Measurements from ENCODE around the gene GRIN3B. TPM values are rescaled to one million over a fixed set of nuclear protein-coding genes. Genes with fewer than 3 reads are reported as not detected.

Gene GRIN3B
- total RNA-seq, 4 donors from 2014 or later: 0.48 TPM; not detected in 3

- Histone ChIP-seq H3K4me3 (peak within 1 kb of the TSS; percentile 84 to 100), H3K27me3 (no peaks in the 10 kb centered on the region), H3K36me3 (no peaks in the 10 kb centered on the region), H3K27ac (peak within 1 kb of the TSS; percentile 81 to 91), H3K4me1 (peaks cover 6 to 12% of the 10 kb centered on the region in 2 donors), H3K9me3 (no peaks in the 10 kb centered on the region)
- TF ChIP-seq, protein P1, sequence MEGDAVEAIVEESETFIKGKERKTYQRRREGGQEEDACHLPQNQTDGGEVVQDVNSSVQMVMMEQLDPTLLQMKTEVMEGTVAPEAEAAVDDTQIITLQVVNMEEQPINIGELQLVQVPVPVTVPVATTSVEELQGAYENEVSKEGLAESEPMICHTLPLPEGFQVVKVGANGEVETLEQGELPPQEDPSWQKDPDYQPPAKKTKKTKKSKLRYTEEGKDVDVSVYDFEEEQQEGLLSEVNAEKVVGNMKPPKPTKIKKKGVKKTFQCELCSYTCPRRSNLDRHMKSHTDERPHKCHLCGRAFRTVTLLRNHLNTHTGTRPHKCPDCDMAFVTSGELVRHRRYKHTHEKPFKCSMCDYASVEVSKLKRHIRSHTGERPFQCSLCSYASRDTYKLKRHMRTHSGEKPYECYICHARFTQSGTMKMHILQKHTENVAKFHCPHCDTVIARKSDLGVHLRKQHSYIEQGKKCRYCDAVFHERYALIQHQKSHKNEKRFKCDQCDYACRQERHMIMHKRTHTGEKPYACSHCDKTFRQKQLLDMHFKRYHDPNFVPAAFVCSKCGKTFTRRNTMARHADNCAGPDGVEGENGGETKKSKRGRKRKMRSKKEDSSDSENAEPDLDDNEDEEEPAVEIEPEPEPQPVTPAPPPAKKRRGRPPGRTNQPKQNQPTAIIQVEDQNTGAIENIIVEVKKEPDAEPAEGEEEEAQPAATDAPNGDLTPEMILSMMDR (IDR thresholded peaks at IDR 0.05): peak in 3 of 4 experiments; percentile 7 to 66 (median 63)
- TF ChIP-seq POLR2A (IDR thresholded peaks at IDR 0.05): peak; percentile 43 to 75
- intact Hi-C loops (cut with DNase I; ENCODE audit: low total_unique reads): loop anchor here (10.0 kb wide), 1 partner anchor 120 kb away; no protein-coding TSS in a partner anchor
- DNase-seq: peak; percentile 93
Observed at GRCh38 chr19:984165-984967, 15.9 kb upstream of the GRIN3B start, which contains the start of gene WDR18. WDR18 (plus strand) TSS chr19:984345; CDS start chr19:984354, 9 bp downstream.

GRCh38 chr19:986083-986482 is 14.1 kb upstream of the GRIN3B start:
- H3K36me3 ChIP-seq: no peaks in the 10 kb centered on the region
- no peaks in the 10 kb centered on the region for H3K27me3 ChIP-seq
- H3K9me3 ChIP-seq: no peaks in the 10 kb centered on the region
- intact Hi-C loops (cut with DNase I; ENCODE audit: low total_unique reads): loop anchor here (10.0 kb wide), 1 partner anchor 121 kb away; no protein-coding TSS in a partner anchor
- DNase-seq: no peak
- TF ChIP-seq POLR2A (IDR thresholded peaks at IDR 0.05): no peak
- TF ChIP-seq, protein P1 (IDR thresholded peaks at IDR 0.05): no peak
- H3K27ac ChIP-seq: no peak overlapping the region
- H3K4me1 ChIP-seq: peaks cover 6 to 12% of the 10 kb centered on the region in 2 donors
- no peak overlapping the region for H3K4me3 ChIP-seq

DNA sequence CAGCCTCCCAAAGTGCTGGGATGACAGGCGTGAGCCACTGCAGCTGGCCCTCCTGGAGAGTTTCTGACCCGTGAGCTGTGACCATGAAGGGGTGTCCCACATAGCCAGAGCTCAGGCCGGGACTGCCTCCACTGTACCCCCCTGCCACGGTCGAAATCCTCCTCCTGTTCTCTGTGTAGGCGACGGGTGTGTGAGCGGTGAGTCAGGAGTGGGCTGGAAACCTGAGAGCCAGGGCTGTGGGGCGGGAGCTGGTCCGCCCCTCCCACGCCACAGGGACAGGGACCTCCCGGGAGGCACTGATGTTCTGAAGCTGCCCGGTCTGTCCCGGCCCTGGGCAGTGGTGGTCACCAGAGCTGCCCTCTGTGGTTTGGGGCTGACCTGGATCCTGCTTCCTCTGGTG is 12.1 kb upstream of the GRIN3B start:
- H3K36me3 ChIP-seq: no peaks in the 10 kb centered on the region
- no peak for DNase-seq
- TF ChIP-seq, protein P1 (IDR thresholded peaks at IDR 0.05): no peak
- TF ChIP-seq POLR2A (IDR thresholded peaks at IDR 0.05): no peak
- H3K4me3 ChIP-seq: no peak overlapping the region
- H3K4me1 ChIP-seq: peaks cover 5 to 6% of the 10 kb centered on the region in 2 donors
- H3K9me3 ChIP-seq: no peaks in the 10 kb centered on the region
- H3K27me3 ChIP-seq: no peaks in the 10 kb centered on the region
- intact Hi-C loops (cut with DNase I; ENCODE audit: low total_unique reads): loop anchor here (10.0 kb wide), 1 partner anchor 123 kb away; no protein-coding TSS in a partner anchor
- no peak overlapping the region for H3K27ac ChIP-seq

DNA sequence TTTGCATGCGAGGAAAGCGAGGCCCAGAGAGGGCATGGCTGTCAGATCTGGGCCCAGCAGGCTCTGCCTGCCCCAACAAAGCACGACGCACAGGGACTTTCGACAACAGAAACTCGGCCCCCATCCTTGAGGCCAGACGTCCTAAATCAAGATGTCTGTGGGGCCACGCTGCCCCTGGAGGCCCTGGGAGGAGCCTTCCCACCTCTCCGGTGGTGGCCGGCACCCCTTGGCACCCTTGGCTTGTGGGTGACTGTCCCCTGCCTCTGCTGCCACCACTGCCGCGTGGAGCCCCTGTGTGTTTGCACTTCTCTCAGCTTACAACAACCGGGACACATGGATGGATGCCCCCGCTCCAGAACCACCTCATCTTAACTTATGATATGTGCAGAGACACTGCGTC is 11.7 kb upstream of the GRIN3B start:
- Histone ChIP-seq H3K27me3 (no peaks in the 10 kb centered on the region), H3K9me3 (no peaks in the 10 kb centered on the region), H3K4me3 (no peak overlapping the region), H3K27ac (no peak overlapping the region), H3K36me3 (no peaks in the 10 kb centered on the region), H3K4me1 (peaks cover 5 to 6% of the 10 kb centered on the region in 2 donors)
- TF ChIP-seq, protein P1 (IDR thresholded peaks at IDR 0.05): no peak
- no peak for TF ChIP-seq POLR2A (IDR thresholded peaks at IDR 0.05)
- no peak for DNase-seq
- intact Hi-C loops (cut with DNase I; ENCODE audit: low total_unique reads): loop anchor here (10.0 kb wide), 1 partner anchor 124 kb away; no protein-coding TSS in a partner anchor

Measured in uterus (tissue), 4 donors.